Measurements from ENCODE around the gene ZDHHC3. TPM values are rescaled to one million over a fixed set of nuclear protein-coding genes. Genes with fewer than 3 reads are reported as not detected.
"Not testable (repeated sequence)": the region's sequence is repeated elsewhere in the genome, so short reads cannot be mapped to it uniquely, and the experiment has no call there.

ZDHHC3 gene
- total RNA-seq, 1 donor from 2014 or later = 39.1 TPM

DNA sequence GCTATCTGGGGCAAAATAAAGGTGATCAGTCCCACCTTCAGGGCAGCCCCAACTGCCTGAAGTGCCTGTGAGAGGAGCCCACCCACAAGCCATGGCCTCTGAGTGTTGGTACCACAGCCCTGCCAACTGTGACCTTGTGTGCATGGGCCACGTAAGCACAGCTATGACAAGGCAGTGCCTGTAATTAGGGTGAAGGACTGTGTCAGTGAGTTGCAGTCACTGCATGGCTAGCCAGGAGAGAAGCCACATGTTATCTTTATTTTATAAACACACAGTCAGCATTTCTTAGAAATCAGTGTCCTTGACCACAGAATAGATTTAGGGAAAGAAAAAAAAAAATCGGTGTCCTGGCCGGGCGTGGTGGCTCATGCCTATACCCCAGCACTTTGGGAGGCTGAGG is 24.8 kb upstream of the ZDHHC3 start:
- DNase-seq (no peak), ATAC-seq (no peak)
- intact Hi-C loops (cut with micrococcal nuclease) = no loop called here

- ATAC-seq = no peak
- intact Hi-C loops (cut with micrococcal nuclease) = no loop called here
- no peak for DNase-seq
Observed at GRCh38 chr3:44999782-45000181, 23.8 kb upstream of the ZDHHC3 start.

- no peak for DNase-seq
- ATAC-seq = no peak
- intact Hi-C loops (cut with micrococcal nuclease) = no loop called here
Observed at GRCh38 chr3:44996556-44996969, 20.6 kb upstream of the ZDHHC3 start.

DNA sequence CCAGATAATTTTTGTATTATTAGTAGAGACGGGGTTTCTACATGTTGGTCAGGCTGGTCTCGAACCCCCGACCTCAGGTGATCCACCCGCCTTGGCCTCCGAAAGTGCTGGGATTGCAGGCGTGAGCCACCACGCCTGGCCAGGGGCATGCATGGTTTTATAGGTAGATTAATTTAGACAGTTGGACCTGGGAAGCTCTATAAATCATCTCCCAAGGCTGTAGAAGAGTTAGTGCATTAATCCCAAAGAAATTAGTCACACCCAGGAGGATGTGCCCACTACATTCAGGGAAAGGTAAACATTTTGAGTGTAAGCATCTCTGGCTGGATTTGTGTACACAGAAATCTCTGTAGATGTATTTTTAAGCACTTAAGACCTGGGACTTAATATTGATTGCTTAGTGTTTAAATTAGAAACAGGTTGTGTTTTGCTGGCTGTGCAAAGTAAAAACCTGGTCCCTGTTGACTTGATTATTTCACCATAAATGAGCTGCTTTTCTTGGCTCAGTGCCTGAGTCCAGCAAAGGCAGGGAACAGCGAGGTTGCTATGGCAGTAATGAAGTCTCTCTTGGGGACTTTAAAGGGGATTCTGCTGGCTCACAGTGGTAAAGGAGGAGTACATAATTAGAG is 19.3 kb upstream of the ZDHHC3 start:
- intact Hi-C loops (cut with micrococcal nuclease) = no loop called here
- DNase-seq = no peak
- ATAC-seq = peak; percentile 67

DNA sequence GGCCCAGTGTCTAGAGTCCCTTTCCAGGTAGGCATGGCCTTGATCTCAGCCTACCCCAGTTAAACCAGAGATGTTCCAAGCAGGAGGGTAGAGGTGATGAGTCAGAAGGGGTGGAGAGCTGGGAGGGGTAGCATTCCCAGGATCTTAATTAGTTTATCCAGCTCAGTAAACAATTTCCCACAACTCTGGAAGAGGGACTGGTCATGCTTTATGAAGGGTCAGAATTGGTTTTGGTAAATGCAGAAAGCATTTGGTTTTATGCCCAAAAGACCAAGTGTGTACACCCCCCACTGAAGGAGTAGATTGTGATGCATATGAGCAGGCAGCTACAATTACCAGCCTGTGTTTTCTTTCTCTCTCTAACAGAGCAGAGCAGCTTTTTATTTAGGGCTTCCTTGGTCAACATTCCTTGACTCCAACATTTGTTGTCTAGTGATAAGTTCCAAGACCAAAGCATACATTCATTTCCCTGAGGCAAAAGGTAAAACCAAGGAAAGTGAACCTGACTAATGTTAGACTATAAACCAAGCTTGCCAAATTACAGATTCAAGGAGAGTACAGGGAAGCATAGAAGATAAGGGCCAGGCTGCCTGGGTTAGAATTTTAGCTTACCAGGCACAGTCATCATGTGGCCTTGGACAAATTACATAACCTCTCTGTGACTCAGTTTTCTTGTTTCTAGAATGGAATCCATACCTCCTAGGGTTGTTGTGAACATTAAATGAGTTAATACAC is 17.7 kb upstream of the ZDHHC3 start:
- DNase-seq (no peak), ATAC-seq (peak; percentile 37)
- intact Hi-C loops (cut with micrococcal nuclease) = no loop called here

- ATAC-seq = no peak
- intact Hi-C loops (cut with micrococcal nuclease) = no loop called here
Observed at GRCh38 chr3:44992555-44993470, 16.8 kb upstream of the ZDHHC3 start.

GRCh38 chr3:44991326-44991725 is 15.4 kb upstream of the ZDHHC3 start:
- DNase-seq (no peak), ATAC-seq (no peak)
- intact Hi-C loops (cut with micrococcal nuclease) = no loop called here

More at GRCh38 chr3:44992555-44993470, 16.8 kb upstream of the ZDHHC3 start:
- DNase-seq = peak; percentile 49

- intact Hi-C loops (cut with micrococcal nuclease) = no loop called here
- no peak for DNase-seq
- peak; percentile 55 for ATAC-seq
Observed at GRCh38 chr3:44989636-44990373, 13.8 kb upstream of the ZDHHC3 start.

DNA sequence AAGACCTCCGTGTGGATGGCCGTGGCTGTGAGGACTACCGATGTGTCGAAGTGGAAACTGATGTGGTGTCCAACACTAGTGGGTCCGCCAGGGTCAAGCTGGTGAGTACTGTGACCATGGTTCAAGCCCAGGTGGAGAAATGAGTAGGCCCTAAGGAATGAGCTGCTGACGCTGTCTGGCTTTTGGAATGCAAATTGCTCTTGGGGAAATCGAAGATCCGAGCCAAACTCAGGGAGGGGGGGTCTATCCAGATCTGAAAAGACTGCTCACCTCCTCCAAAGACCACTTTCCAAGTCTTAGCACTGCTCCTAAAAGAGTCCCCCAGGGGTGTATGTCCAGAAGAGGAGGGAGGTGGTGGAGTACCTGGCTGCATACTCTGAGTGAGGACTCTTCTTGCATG is 13.2 kb upstream of the ZDHHC3 start:
- ATAC-seq (peak; percentile 9), DNase-seq (no peak)
- intact Hi-C loops (cut with micrococcal nuclease) = no loop called here

DNA sequence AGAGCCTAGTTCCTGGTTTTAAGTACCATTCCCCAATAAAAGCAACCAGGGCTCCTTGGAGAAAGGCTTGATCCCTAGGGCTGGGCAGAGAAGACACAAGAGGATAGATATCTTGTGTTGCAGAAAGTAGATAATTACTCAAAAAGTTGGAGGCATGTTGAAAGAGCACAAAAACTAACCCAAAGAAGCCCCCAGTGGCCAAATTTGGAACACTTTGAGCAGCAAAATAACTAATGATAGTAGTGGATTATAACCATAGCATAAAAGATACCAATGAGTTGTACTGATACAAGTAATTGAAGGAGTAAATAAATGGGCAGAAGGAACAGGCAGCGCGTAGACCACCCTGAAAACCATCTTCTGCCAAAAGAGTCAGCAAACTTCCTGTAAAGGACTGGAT is 12.1 kb upstream of the ZDHHC3 start:
- no peak for ATAC-seq
- DNase-seq = no peak
- intact Hi-C loops (cut with micrococcal nuclease) = no loop called here

DNA sequence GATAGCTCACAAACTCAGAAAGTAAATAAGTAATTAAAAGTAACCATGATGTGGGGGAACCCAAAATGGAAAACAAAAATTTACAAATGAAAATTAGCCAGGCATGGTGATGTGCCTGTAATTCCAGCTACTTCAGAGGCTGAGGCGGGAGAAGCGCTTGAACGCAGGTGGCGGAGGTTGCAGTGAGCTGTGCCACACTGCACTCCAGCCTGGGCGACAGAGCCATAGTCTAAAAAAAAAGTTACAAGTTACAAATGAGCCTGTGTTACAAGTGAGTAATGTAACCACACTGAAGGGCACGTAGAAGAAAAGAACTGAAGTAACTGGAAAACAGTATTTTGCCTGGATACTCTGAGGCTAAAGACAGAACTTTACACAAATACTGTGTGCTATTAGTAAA is 11.4 kb upstream of the ZDHHC3 start:
- intact Hi-C loops (cut with micrococcal nuclease) = no loop called here
- DNase-seq = no peak
- ATAC-seq = no peak

DNA sequence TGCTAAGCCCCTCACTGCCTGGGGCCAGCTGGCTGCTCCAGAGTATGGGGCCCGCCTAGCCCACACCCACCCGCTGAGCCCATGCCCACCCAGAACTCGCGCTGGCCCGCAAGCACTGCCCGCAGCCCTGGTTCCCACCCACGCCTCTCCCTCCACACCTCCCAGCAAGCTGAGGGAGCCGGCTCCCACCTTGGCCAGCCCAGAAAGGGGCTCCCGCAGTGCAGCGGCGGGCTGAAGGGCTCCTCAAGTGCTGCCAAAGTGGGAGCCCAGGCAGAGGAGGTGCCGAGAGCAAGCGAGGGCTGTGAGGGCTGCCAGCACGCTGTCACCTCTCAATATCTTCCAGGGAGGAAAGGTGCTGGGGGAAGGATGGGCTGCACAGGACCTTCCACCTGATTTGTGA is 10.4 kb upstream of the ZDHHC3 start:
- DNase-seq = not testable (repeated sequence)

DNA sequence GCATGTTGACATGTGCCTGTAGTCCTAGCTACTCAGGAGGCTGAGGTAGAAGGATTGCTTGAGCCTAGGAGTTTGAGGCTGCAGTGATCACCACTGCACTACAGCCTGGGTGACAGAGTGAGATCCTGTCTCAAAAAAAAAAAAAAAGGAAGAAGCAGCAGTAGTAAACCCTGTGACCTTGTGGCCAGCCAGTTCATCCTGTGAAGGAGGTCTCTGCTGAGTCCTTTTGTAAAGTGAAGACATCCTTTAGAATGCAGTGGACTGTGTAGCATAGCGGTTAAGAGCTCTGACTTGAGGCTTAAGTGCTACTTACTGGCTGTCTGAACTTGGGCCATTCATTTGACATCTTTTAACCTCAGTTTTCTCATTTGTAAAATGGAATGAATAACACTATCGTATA is 8.4 kb upstream of the ZDHHC3 start:
- intact Hi-C loops (cut with micrococcal nuclease) = no loop called here

More for the DNA sequence above, 10.4 kb upstream of the ZDHHC3 start:
- ATAC-seq; intact Hi-C loops (cut with micrococcal nuclease): not testable (repeated sequence)

GRCh38 chr3:44983484-44983941 is 7.5 kb upstream of the ZDHHC3 start:
- intact Hi-C loops (cut with micrococcal nuclease) = no loop called here
- DNase-seq (no peak), ATAC-seq (peak; percentile 85)

More for the DNA sequence above, 8.4 kb upstream of the ZDHHC3 start:
- ATAC-seq = no peak
- DNase-seq = no peak

GRCh38 chr3:44982817-44983216 is 6.8 kb upstream of the ZDHHC3 start:
- intact Hi-C loops (cut with micrococcal nuclease) = no loop called here
- DNase-seq (no peak), ATAC-seq (peak; percentile 4)

GRCh38 chr3:44981751-44982150 is 5.8 kb upstream of the ZDHHC3 start:
- ATAC-seq = no peak
- no peak for DNase-seq
- intact Hi-C loops (cut with micrococcal nuclease) = no loop called here

- intact Hi-C loops (cut with micrococcal nuclease) = no loop called here
- DNase-seq = no peak
- no peak for ATAC-seq
Observed at GRCh38 chr3:44981220-44981619, 5.2 kb upstream of the ZDHHC3 start.

- DNase-seq = no peak
- ATAC-seq = no peak
- intact Hi-C loops (cut with micrococcal nuclease) = no loop called here
Observed at GRCh38 chr3:44974416-44974815, 1.6 kb downstream of the ZDHHC3 start.

DNA sequence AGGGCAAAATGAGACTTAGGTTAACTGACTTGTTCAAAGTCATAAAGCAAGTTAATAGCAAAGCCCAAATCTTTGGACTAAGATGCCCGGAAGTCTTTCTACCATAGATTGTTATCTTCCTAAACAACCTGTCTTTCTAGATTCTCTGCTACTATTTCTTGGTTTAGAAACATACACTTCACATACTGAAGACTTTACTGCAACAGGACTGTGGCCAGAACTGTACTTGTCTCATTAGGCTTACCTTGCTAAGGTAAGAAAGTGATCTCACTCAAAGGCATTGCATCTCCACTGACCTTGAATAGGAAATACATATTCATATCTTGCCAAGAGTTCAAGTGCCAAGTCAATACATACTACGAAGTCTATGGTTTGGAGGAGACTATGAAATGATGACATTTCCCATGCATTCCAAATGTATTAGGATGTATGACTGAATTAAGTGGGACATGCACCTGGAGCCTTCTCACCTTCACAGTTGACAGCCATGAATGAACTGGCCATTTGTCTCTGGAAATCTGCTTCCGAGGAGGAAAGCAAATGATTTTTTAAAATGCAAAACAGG is 5.0 kb downstream of the ZDHHC3 start:
- ATAC-seq (no peak), DNase-seq (no peak)
- intact Hi-C loops (cut with micrococcal nuclease) = no loop called here
